Activated gamma-delta T cell treated with anti-CD3 and anti-CD28 coated beads, Interleukin-2, amount 50 U/mL, for 16 hours (primary cell): Measurements from ENCODE around the gene RIPPLY3.

Source experiments
- DNase-seq: peaks from one replicate; pipeline ENCODE4 v3.0.0-alpha.2; 2020; ENCODE audit warnings: low read depth

The RIPPLY3 gene

GRCh38 chr21:37006486-37007291 lies at the start of gene RIPPLY3:
TSS of gene RIPPLY3 (plus strand) at chr21:37006702. CDS start at chr21:37006773, 71 bp downstream.
- no peak for DNase-seq

GRCh38 chr21:36959020-36959835 lies 47.3 kb upstream of the RIPPLY3 start:
- no peak for DNase-seq

GRCh38 chr21:36960676-36961284 lies 45.7 kb upstream of the RIPPLY3 start:
- DNase-seq: no peak

GRCh38 chr21:36962098-36962780 lies 44.3 kb upstream of the RIPPLY3 start:
- no peak for DNase-seq

GRCh38 chr21:36964398-36964797 lies 42.1 kb upstream of the RIPPLY3 start:
- no peak for DNase-seq

- no peak for DNase-seq
Observed at GRCh38 chr21:36964827-36965719, 41.4 kb upstream of the RIPPLY3 start.

GRCh38 chr21:36965720-36966065 lies 40.8 kb upstream of the RIPPLY3 start:
- DNase-seq: no peak

- peak; percentile 51 for DNase-seq
Observed at GRCh38 chr21:36966066-36966820, 40.3 kb upstream of the RIPPLY3 start, which contains the start of gene HLCS. TSS of gene HLCS (minus strand) at chr21:36966669. CDS start at chr21:36966638, 31 bp downstream.

GRCh38 chr21:36966821-36967768 lies 39.4 kb upstream of the RIPPLY3 start:
- DNase-seq: no peak

- DNase-seq: no peak
Observed at GRCh38 chr21:36968414-36968813, 38.1 kb upstream of the RIPPLY3 start.

GRCh38 chr21:36968976-36969375 lies 37.5 kb upstream of the RIPPLY3 start:
- DNase-seq: no peak

- no peak for DNase-seq
Observed at GRCh38 chr21:36973986-36974850, 32.3 kb upstream of the RIPPLY3 start.

GRCh38 chr21:36974851-36975192 lies 31.7 kb upstream of the RIPPLY3 start:
- no peak for DNase-seq

- DNase-seq: no peak
Observed at GRCh38 chr21:36976228-36976861, 30.2 kb upstream of the RIPPLY3 start.

- DNase-seq: peak; percentile 8
Observed at GRCh38 chr21:36976882-36977651, 29.4 kb upstream of the RIPPLY3 start.

GRCh38 chr21:36980280-36981048 lies 26.0 kb upstream of the RIPPLY3 start:
- no peak for DNase-seq
